Activated CD8-positive, alpha-beta memory T cell treated with anti-CD3 and anti-CD28 coated beads, Interleukin-2, amount 50 U/mL, for 48 hours (primary cell): ENCODE data around the gene ARHGEF7.

Experiments
- DNase-seq: peaks from one replicate; pipeline ENCODE4 v3.0.0-alpha.2; 2020

Gene ARHGEF7

DNA sequence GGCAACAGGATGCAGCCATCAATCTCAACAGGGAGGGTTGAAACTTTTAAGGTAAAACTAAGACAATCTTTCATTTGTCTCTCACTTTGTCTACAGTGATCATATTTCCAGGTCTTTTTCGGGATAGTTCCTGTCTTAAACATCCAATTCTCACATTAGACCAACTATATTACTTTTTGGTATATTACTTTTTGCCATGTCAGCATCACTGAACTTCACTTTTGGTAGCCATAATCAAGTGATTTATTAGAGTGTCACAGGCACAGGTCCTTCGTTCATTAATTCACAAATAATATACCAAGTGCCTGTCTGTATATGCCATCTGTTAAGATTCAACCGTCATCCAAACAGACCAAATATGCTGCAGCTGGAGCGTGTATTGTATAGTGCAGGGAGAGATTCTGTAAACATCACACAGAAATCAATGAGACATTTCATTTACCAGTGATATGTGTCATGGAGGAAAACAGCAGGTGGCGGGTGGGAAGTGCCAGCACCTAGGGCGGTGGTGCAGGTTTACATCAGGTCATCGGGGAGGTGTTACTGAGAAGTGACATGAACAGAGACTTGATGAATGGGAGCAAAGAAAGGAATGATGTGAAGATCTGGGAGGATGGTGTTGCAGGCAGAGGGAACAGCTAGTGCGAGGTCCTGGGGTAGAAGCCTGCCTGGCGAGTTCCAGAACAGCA, 24.9 kb downstream of the ARHGEF7 start:
- DNase-seq, result no peak

DNA sequence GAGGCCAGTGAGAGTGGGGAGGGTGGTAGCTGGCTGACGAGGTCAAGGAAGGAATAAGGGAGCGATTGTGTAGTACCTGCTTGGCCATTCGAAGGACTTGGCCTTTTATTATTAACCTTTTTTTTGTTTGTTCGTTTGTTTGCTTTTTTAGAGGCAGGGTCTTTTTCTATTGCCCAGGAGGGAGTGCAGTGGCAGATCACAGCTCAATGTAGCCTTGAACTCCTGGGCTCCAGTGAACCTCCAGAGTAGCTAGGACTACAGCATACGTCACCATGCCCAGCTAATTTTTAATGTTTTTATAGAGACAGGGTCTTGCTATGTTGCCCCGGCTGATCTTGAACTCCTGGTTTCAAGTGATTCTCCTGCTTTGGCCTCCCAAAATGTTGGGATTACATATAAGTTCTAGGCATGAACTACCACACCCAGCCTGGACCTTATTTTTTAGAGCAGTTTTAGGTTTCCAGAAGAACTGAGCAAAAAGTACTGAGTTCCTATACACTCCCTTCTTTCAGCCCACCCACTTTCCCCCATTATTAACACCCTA, 25.5 kb downstream of the ARHGEF7 start:
- DNase-seq, result no peak

DNA sequence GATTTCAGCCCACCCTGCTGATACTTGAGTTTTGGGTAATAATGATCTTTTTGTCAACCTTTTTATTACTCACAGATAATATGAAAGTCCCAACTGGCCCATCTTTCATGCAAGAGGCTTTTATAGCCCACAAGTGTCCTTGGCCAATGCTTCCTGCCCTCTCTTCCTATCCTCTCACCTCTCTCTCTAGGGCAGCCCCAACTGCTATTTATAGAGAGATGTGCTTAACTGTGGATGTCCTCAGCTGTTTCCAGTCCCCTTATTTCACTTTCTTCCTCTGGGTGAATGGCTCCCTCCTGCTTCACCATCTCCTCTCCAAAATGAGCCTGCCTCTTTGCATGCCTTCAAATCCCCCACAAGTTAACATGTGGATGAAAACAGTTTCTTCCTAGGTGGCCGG, 27.4 kb downstream of the ARHGEF7 start:
- DNase-seq, result no peak

DNA sequence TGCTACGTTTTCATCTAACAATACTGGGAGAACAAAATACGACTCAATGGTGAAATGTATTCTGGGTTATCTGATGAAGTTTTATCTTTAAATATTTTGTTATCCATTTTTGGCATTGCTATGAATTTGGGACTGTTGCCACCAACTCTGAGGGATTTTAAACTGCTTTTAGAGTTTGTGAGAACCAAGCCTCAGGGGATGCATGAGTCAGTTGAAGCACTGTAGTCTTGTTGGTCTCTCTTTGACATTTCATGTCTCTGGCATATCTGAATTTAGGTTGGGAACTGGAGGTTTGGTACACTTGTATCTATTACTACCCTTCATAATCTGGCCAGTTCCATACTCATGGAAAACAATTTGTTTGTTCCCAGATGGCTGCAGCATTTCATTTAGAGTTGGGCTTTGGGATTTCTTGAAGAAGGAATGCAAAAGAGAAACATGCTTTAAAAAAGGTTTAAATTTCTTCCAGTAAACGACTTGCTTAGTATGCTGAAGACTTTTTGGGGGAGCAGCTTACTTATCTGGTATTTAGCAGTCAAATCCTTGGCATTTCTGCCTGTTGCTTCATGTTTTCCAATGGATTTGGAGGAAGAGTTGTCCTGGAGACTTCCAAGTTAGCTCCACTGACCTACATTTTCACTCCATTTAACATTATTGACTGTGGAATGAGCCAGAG, 28.9 kb downstream of the ARHGEF7 start:
- DNase-seq, result no peak

DNA sequence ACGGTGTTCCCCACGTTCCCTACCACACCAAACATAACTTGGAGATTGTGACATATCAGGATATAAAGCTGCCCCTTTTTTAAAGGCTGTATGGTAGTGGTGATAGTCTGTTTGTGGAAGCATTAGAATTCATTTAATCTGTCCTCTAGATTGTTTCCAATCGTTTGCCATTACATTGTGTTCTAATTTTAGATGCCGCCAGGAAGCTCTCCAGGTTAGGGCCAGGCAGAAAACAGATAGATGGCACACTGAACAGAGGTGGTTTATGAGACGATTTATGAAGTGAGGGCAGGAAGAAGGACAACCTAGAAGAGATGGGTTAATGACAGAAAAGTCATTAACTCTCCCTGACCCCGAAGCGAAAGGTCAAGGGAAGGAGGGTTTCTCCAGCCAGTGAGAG, 30.0 kb downstream of the ARHGEF7 start:
- DNase-seq, result no peak

DNA sequence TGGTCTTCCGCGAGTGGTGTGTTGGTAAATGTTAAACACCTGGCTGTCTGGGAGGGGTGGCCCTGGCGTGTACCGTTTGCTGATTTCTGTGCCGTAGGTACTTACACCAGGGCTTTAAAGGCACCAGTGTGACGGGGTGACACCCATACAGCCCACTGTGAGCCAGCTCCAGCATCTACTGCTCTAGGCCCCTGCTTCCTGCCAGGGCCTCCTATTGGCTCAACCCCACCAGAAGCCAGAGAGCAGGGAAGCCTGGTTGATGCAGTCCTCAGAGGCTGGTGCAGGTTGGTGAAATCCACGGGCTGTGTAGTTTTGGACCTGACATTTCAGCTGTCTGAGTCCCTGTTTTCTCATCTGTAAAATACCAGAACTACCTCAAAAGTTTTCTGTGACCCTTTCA, 30.4 kb downstream of the ARHGEF7 start:
- no peak for DNase-seq

DNA sequence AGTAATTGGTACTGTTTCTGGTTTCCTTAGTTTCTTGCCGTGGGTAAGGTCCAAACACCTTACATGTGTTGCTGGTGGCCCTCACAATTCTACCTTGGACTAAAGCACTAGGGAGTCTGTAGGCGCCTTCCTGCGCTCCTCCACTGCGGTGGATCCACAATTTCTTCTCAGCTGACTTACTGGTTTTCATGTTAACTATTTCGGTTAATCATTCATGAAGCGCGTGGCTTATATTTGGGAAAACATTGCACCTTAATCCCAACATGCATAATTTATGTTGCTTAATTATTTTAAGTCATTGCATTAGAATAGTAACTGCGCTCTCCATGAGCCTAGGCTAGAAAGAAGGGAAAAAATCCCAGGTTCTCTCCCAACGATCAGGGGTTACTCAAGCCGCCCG, 37.7 kb downstream of the ARHGEF7 start:
- no peak for DNase-seq

DNA sequence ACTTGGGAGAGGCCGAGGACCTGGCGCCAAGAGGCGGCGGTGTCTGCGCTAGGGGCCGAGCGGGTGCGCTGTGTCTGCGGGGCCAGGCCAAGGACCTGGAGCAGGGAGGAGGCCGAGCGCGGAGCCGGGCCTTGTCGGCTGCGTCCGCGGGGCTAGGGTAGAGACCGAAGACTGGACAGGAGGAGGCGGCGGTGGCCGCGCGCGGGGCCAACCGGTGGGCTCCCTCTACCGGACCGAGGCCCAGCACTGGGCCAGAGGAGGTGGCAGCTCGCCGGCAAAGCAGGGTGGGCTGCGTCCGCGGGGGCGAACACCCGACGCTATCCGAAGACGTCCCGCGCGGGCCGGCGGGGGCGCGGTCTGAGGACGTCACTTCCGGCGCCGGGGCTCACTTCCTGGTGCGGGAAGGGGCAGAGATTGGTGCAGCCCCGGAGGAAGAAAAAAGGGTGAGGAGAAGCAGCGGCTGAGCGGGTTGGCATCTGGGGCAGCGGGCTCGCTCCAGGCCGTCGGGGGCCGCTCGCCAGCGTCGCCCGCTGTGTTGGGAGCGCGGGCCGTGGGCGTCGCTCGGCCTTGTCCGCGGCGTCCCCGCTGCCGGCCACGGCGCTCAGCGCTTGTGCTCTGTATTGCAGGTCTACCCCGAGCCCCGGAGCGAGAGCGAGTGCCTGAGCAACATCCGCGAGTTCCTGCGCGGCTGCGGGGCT, 38.3 kb downstream of the ARHGEF7 start:
- peak; percentile 99 for DNase-seq

DNA sequence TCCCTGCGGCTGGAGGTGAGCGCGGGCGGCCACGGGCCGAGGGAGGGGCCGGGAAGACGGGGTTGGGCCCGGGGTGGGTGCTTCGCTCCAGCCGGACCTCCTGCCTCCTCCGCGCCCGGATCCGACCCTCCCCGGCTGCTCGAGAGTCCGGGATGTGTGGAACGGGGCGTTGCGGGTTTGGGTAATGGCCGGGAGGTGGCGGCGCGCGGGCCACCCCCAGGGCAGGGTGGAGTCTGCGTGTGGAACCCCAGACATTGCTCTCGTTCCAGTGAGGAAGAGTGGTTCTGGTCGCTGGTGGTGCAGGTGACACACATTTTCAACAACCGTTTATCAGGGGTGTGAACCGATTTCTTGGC, 38.8 kb downstream of the ARHGEF7 start:
- peak; percentile 81 for DNase-seq

DNA sequence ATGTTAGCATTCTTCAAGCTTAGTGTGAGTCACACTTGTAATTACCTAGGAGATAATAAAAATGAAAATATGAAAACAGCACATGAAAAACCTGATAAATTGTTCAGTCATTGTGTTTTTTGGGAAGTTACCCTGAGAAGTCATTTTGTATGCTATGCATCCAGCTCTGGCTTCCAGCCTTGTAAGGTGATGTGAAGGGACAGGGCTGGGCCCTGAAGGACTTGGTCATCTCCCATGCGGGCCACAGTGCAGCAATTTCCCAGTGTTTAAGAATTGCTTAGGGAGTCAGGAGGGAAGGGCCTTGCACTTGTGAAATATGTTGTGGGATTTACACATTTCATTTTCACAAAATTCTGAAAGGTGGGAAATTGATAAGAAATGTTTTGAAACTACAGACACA, 41.3 kb downstream of the ARHGEF7 start:
- DNase-seq, result no peak

DNA sequence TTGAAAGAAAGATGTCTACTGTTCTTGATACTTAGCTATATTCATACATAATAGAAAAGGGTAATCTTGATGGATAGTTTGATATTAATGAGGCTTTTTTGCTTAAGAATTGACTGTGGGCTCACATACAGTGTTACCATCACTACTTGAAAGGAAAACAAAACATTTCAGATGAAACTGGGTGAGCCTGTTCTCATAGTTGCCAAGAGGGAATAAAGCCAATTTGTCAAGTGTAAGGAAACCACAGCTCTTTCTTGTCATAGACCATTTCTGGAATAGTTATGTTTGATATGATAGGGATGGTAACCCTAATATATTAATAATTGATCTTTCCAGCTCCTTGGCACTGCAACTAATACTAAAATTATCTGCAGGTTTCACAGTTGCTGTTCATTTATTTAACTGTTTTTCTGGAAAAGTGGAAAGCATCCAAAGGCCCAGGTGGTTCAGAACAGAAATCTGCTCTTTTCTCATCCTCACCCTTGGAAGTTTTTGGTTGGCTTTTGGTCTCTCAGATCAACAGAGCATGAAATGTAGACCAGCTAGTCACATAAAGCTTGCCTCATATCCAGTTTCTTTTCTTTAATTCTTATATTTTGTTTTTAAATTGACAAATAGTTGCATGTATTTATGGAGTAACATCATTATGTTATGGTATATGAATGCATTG, 43.2 kb downstream of the ARHGEF7 start:
- no peak for DNase-seq

DNA sequence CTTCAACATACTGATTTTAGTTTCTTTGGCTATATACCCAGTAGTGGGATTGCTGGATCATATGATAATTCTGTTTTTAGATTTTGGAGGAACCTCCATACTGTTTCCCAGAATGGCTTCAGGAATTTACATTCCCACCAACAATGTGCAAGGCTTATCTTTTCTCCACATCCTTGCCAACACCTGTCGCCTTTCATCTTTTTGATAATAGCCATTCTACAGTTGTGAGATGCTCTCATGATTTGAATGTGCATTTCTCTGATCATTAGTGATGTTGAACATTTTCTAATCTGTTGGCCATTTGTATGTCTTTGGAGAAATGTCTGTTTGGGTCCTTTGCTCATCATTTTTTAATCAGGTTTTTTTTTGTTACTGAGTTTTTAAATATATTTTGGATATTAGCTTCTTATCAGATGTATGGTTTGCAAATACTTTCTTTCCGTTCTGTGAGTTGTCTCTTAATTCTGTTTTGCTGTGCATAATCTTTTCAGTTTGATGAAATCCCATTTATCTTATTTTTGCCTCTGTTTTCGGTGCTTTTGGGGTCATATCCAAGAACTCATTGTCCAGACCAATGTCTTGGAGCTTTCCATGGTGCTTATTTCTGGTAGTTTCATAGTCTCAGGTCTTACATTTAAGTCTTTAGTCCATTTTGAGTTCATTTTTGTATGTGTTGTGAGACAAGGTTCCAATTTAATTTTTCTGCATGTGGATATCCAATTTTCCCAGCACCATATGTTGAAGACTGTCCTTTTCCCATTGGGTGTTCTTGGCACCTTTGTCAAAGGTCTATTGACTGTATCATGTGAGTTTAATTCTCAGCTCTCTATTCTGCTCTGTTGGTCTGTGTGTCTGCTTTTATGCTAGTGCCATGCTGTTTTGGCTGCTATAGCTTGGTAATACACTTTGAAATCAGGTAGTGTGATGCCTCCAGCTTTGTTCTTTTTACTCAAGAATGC, 44.5 kb downstream of the ARHGEF7 start:
- no peak for DNase-seq

DNA sequence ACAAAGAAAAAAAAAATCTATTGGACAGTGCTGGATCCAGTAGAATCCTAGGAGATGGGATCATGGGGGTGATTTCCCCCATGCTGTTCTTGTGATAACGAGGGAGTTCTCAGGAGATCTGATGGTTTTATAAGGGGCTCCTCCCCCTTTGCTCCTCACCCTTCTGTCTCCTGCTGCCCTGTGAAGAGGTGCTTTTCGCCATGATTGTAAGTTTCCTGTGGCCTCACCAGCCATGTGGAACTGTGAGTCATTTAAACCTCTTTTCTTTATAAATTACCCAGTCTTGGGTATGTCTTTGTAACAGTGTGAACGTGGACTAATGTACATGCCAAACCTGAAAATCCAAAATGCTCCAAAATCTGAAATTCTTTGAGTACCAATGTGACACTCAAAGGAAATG, 45.5 kb downstream of the ARHGEF7 start:
- DNase-seq, result no peak

DNA sequence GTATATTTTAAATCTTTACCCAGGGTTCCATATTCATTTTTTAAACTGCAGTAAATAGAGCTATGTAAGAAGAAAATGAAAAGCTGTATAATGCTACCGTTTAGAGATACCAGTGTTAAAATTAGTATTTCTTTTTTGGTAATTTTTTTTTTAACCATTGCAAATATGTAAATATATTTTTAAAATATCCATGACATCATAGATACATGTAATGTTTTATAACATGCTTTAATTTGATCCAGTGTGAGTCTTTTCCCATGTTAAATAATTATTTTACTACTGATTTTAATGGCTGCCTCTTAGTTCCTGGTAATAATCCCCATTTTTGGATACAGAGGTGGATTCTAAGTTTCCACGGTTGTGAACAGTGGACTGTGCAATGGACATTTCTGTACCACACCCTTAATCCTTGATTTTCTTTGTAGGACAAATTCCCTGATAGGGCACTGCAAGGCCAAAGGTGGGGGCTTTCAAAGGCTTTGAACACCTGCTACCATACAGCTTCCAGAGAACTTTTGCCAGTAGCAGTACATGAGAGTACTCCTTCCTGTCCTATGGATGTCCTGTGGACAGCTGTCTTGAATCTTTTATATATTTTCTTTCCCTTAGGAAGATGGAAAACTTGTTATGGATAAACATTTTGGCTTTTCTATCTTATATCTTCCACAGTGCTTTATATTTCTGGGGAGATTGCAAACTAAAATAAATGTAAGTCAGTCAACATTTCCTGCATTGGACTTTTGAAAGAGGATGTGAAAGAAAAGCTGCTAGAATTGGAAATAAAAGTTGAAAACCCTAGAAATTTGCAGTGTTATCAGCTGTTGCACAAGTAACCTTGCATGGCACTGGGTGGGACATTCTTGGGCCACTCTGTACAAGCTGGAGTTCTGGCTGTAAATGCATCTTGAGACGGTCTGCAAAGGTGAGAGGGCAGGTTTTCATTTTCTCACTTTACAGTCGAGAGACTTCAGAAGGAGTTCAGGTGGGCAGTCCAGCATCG, 46.8 kb downstream of the ARHGEF7 start:
- DNase-seq, result no peak

DNA sequence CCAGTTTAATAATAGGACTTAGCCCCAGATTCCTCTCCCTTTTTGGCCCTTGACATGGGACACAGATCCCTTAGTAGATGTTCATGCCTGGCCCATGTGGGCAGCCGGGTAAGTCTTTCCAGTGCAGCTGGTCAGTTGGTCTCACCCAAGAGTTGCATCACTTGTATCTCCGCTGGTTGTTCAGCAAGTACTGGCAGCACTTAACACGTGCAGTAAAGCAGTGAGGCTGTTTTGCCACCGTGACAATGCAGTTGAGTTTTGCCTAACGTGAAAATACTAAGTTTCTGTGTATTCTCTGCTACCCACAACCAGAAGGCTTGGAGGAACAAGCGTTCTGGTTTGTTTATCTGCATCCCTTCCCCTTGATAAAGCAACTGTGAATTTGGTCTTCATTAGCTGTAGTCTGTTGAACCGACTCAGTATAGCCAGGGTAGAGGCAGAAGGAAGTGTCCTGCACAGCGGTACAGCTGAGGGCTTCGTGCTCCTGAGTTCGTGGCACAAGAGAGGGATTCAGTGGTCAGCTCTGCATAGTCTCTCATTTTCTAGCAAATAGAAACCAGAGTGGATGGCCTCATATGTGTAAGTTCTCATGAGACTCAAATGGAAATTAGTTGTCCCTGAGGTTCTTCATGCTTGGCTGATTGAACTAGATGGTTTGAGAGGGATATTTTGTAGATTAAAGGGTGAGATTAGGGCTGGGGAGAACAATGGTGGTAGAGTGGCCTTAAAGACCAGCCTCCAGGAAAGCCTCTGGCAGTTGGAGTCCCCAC, 50.3 kb downstream of the ARHGEF7 start:
- DNase-seq, result no peak

DNA sequence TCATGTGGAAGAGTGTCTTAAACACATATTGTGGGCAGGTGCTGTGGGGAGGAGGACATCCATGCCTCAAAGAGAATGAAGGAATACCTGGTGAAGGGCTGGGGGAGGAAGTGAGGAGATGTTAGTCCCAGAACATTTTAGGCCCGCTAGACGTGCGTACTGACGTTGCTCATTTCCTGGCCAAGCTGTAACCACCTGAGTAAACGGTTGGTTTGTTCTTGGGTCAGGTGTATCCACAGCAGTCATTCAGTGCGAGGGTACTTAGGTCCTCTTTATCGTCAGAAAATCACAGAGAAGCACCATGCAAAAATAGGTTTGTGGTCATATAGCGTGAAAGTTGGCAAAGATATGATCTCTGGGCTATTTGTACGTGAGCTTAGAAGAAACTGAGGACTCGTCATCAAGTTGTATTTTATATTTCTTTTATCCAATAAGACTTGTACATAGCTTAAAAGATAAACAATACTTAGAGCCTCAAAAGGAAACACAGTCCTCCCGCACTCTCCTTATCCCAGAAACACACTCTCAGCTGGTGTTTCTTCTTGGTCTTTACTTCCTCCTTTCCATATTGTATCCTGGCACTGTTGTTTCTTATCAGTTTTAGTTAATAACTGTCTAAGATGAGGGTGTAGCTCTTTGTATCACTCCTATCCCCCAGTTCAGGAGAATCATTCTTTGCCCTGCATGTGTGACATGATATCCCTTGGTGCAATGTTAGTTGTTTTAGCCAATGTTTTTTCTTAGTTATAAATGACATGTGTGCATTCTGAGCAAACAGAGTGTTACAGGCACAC, 52.0 kb downstream of the ARHGEF7 start:
- DNase-seq, result no peak

DNA sequence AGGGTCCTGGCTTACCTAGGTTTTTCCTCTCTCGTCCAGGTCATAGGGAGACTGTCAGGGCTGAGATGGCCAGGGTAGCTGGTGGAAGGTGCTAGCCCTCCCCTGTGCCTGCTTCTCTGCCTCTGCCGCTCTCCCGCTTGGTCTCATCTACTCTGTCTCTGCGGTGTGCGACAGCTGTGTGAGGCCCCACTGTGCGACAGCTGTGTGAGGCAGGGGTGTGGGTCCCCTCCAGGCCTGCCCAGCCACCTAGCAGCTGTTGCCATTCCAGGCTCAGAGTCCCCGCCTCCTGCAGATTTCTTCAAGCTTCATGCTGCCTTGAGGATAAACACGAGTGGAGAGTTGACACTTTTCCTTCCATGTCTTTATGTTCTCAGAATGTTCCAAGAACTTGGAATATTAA, 53.0 kb downstream of the ARHGEF7 start:
- no peak for DNase-seq

DNA sequence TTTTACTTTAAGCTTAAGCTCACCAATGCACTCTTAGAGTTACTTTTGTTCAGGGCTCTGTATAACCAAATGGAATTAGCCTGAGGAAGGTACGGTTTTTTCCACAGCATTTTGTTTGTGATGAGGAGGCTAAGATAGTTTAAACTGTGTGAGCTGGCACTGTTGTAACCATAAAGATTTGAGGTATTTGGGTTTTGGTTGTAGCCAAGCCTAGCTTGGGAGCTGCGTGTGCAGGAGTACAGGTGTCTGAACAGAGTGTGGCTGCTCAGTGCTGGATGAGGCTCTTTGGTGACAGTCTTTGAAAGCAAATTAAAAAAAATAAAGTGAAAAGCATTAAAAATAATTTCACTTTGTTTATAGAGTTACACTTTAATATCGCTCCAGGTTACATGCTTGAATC, 56.0 kb downstream of the ARHGEF7 start:
- DNase-seq, result no peak

DNA sequence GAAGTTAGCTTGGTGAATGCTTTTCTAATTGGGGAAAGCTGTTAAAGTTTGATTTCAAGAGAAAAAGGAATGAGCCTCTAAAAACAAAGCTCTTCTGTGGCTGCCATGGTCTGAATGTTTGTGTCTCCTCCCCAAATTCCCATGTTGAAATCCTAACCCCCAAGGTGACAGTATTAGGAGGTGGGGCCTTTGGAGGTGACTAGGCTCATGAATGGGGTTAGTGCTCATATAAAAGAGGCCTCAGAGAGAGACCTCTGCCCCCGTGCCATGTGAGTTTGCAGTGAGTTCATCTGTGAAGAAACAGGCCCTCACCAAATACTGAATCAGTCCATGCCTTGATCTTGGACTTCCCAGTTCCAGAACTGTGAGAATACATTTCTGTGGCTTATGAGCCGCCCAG, 56.5 kb downstream of the ARHGEF7 start:
- DNase-seq, result no peak
